EL (cell line): ENCODE measurements around the gene UBAP2L.
"Not testable (repeated sequence)": the region's sequence is repeated elsewhere in the genome, so short reads cannot be mapped to it uniquely, and the experiment has no call there.

Experiments used
- DNase-seq: peaks from one replicate; pipeline ENCODE4 v3.0.0-alpha.2; 2016

The UBAP2L gene

DNA sequence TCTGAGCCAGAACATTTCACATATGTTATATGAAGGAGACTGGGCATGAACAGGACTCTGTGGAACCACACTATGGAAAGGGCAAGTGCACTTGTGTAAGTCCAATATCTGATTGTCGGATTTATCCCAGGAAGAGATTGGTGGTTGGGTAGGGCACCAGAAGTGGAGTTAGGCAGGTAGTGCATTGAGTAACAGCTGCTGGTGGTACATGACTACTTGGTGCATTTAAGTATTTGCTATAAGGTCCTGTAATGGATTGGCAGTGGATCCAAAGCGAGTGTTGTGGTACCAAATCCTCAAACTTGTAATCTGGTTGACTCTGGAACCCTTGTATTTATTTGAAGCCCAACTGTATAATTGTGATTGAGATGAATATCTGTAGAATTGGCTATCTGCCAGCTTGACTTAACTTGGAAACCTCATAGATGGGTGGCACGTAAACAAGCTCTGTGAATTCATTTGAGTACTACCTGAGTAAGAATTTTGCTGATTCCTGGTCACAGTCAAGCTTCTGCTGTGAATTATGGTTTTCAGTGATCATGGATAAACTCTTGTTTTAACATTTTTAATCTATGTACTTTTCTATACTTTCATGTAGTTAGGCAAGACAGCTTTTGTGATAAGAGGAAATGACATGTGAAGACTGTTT lies 21.1 kb downstream of the UBAP2L start:
- no peak for DNase-seq

DNA sequence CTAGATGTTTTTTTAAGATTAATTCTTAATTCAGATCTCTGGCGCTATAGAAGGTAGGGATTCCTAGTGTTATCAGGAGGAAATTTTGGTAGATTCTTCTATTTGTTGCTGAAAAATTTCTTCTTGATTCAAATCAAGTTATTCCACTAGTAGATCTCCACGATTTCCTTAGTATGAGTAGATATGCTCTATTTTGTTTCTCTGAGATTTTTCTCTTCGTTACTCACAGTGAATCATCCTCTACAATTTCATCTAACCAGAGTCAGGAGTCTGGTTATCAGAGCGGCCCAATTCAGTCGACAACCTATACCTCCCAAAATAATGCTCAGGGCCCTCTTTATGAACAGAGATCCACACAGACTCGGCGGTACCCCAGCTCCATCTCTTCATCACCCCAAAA lies 32.9 kb downstream of the UBAP2L start:
- DNase-seq, result no peak

DNA sequence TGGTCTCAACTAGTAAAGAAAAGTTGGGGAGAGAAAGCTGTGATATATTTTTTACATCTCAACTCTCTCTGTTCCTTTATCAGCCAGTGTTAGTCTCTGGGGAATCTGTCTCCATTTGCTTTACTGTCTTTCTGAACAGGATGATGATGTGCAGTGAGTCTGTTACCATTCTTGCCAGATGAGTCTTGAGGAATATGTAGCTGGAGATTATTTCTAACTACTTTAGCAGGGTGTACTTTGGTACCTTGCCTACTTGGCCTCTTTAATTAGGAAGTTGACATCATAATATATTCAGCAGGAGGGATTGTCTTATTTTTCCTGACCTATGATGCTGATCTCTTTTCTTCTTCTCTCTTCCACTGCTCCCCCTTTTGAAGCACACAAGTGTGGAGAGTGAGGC lies 35.9 kb downstream of the UBAP2L start:
- DNase-seq, result no peak

DNA sequence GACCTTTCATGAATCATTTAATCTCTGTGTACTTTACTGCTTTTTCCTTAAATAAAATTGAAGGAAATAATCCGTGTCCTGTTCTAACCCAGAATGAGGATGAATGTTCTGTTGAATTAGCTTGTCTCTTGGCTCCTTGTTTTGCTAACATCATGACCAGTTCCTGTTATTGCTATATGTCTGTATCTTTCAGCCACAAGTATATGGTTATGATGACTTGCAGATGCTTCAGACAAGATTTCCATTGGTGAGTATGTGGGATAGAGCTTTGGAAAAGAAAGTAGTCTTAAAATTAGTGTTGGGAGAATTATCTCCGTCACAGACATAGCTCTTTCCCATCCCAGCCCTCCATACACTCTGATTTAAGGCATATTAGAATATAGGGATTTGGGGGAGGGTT lies 38.0 kb downstream of the UBAP2L start:
- DNase-seq, result no peak

DNA sequence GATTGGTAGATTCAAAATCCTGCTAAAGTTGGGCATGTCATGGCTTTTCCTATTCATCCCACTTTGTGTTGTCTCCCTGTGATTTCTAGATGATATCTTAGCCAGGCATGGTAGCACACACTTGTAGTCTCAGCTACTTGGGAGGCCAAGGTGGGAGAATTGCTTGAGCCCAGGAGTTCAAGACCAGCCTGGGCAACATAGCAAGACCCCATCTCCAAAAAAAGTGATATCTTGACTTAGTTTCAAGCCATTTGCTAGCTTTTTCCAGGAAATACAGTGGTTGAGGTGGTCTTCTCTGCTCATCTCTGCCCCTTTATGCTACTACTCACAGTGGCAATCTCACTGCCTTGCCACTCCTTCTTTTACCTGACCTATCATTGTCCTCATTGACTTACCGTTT lies 39.4 kb downstream of the UBAP2L start:
- no peak for DNase-seq

- DNase-seq, result no peak
Measured at GRCh38 chr1:154263465-154264332, 42.9 kb downstream of the UBAP2L start.

DNA sequence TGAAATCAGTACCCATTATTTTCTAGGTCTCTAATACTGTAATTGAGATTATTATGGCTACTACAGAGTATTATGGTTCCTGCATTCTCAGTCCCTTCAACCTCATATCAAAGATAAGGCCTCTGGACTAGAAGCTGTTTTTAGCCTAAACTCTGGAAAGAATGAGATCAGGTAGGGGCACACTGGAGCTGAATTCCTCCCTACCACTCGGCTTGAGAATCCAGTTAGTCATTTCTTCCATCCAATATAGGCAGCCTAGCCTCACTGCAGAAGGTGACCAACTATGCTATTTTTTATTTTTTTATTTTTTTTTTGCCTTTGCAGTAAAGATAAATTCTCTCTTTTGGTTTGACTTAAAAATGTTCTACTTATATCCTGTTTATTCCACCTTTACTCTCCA lies 43.7 kb downstream of the UBAP2L start:
- no peak for DNase-seq

DNA sequence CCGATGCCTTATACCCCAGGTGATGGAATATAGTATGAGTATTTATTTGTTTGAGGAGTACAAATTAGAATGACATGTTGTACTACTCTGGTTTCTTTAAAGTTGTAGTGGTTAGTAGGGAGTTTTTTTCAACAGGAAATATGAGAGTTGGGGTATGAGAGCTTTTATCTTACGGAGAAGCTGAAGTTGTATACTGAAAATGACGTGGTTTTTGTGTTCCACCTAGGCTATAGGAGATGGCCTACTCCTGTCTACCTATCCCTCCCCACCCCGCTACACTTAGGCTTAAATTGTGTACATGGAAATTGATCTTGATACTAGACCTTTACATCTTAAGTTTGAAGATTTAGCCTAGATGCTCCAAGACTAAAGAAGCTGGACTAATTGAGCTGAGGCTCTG lies 44.8 kb downstream of the UBAP2L start:
- no peak for DNase-seq

DNA sequence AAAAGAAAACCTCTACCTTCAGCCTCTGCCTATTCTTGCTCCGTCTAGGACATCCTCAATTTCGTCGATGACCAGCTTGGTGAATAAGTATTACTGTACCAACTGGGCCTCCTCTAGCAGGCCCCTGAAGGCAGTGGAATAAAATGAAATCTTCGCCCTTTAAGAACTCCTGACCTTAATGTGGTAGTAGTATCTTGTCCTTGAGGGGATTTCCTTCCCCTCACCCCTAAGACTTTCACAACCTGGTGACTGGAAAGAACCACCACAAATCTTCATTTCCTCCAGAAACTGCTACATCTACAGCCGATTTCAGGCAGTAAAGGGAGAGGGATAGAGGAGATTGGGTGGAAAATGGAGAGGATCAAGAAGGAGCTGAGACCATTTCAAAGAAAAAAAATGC lies 50.1 kb downstream of the UBAP2L start:
- no peak for DNase-seq

GRCh38 chr1:154272217-154272998 lies 51.7 kb downstream of the UBAP2L start, which contains the start of gene HAX1:
Gene HAX1 (plus strand): TSS chr1:154272629. CDS start chr1:154272724, 95 bp downstream.
- DNase-seq, result peak; percentile 98

- no peak for DNase-seq
Measured at GRCh38 chr1:154272999-154273563, 52.3 kb downstream of the UBAP2L start.

- DNase-seq, result no peak
Measured at GRCh38 chr1:154276797-154277196, 56.0 kb downstream of the UBAP2L start.

DNA sequence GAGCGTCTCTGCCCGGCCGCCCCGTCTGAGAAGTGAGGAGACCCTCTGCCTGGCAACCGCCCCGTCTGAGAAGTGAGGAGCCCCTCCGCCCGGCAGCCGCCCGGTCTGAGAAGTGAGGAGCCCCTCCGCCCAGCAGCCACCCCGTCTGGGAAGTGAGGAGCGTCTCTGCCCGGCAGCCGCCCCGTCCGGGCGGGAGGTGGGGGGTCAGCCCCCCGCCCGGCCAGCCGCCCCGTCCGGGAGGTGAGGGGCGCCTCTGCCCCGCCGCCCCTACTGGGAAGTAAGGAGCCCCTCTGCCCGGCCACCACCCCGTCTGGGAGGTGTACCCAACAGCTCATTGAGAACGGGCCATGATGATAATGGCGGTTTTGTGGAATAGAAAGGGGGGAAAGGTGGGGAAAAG lies 66.8 kb downstream of the UBAP2L start:
- DNase-seq, result not testable (repeated sequence)

DNA sequence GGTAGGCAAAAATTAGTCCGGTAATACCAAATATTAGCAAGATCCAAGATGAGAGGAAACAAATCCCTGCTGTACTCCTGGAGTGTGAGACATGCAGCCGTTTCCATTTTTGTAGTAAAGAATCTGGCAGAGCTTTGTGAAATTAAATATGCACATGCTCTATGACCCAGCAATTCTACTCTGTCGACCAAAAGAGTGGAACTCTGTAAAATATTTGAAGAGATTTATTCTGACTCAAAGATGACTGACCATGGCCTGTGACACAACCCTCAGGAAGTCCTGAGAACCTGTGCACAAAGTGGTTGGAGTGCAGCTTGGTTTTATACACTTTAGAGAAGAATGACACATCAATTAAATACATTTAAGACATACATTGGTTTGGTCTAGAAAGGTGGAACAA lies 67.9 kb downstream of the UBAP2L start:
- DNase-seq, result no peak

DNA sequence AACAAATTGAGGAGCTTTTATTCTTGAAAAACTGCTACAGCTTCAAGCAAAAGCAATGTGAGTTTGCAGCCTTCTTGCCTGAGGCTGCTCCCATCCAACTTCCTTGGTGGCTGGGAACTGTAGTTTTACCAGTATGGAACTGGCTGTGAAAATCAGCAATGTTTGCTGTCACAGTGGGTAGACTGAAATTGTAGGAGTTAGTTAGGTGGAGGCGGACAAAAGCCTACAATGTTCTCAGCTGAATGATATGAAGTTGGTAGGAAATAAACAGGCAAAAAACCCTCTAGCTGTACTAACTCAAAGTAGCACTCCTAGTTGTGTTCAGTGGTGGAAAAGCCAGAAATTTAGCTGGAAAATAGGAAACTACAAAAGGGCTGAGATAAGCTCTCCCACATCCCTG lies 70.2 kb downstream of the UBAP2L start:
- DNase-seq, result no peak

DNA sequence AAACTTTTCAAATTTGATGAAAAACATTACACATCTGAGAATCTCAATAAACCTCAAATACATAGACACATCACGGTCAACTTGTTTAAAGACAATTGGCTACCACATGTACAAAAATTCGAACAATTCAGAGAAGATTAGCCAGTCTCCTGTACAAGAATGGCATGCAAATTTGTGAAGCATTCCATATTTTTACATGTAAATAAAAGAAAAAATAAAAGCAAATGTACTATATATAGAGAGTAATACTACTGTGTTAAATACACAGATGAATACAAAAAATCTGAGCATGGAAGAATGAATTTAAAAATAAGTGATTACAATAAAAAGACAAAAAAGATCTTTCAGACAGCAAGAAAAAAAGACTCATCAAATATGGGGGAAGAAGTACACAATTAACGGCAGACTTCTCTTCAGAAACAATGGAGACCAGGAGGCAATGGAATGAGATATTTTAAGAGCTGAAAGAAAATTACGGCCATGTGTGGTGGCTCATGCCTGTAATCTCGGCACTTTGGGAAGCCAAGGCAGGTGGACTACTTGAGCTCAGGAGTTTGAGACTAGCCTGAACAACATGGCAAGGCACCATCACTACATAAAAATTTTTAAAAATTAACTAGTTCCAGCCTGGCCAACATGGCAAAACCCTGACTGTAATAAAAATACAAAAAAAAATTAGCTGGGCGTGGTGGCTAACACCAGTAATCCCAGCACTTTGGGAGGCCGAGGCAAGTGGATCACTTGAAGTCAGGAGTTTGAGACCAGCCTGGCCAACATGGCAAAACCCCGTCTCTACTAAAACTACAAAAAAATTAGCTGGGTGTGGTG lies 74.9 kb downstream of the UBAP2L start:
- DNase-seq, result no peak

DNA sequence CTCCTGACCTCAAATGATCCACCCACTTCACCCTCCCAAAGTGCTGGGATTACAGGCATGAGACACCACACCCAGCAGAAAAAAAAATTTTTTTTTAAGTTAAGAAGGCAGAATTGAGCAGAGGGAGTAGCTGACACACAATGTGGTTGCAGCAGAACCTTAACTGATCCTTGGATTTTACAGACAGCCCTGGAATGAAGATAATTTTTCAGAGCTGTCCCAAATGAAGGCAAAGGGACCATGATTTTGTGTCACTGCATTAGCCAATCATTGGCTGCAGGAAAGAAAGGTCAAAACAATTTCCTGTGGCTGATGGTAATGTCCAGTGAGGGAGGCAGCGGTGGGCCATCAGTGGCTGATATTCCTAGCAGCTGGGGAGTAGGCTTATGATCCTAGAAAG lies 80.8 kb downstream of the UBAP2L start:
- DNase-seq, result no peak

GRCh38 chr1:154304664-154305337 lies 84.0 kb downstream of the UBAP2L start:
- DNase-seq, result no peak

DNA sequence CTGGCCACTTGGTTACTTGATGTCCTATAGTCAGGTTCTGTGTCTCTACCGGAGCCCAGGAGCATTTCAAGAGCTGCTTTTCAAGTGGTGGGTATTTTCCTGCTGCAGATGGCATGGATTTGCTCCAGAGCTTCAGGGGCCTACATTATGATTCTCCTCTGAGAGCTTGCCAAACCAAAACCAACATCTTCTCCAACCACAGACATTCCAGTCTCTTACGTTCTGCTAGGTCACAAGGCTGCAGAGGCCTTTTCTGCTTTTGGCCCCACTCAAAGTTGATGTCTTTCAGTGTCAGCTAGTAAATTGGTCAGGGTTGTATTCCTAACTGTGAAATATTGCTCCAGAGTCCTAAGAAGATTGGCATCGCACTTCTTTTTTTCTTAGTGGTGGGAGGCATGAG lies 85.4 kb downstream of the UBAP2L start:
- DNase-seq, result no peak

- not testable (repeated sequence) for DNase-seq
Measured at GRCh38 chr1:154307670-154308270, 87.0 kb downstream of the UBAP2L start.

- DNase-seq, result not testable (repeated sequence)
Measured at GRCh38 chr1:154309136-154309535, 88.4 kb downstream of the UBAP2L start.
